ENCODE measurements around the gene SPSB1. TPM values are rescaled to one million over a fixed set of nuclear protein-coding genes. Genes with fewer than 3 reads are reported as not detected.
"Not testable (repeated sequence)": the region's sequence is repeated elsewhere in the genome, so short reads cannot be mapped to it uniquely, and the experiment has no call there.

SPSB1 gene
- total and polyA plus RNA-seq, 12 donors, result 1.4 to 14.0 (median 9.9) TPM

- H3K4me1 ChIP-seq (replicated peaks in 1 of 2), result peaks cover 14 to 22% of the 10 kb centered on the region in 2 donors
- no peak for DNase-seq
- no peaks in the 10 kb centered on the region for H3K36me3 ChIP-seq (replicated peaks in 1 of 2)
- intact Hi-C loops (cut with DNase I), result no loop called here
- no peak for TF ChIP-seq POLR2A (IDR thresholded peaks at IDR 0.05)
- TF ChIP-seq CTCF (IDR thresholded peaks at IDR 0.05), result no peak
- H3K27me3 ChIP-seq, result no peaks in the 10 kb centered on the region
- WGBS, 4 donors, result 86 to 94% (median 92%) methylated on average over 6 of the region's 6 CpGs
- H3K9me3 ChIP-seq (replicated peaks in 1 of 3), result no peaks in the 10 kb centered on the region
- H3K27ac ChIP-seq, result no peak overlapping the region
- H3K4me3 ChIP-seq, result no peak overlapping the region
Observed at GRCh38 chr1:9380711-9381110, 88.0 kb downstream of the SPSB1 start.

- peaks cover 15 to 16% of the 10 kb centered on the region in 2 donors for H3K4me1 ChIP-seq (replicated peaks in 1 of 2)
- no peak for DNase-seq
- no peak overlapping the region for H3K27ac ChIP-seq
- intact Hi-C loops (cut with DNase I), result no loop called here
- no peak for TF ChIP-seq POLR2A (IDR thresholded peaks at IDR 0.05)
- no peak for TF ChIP-seq CTCF (IDR thresholded peaks at IDR 0.05)
- H3K36me3 ChIP-seq (replicated peaks in 1 of 2), result no peaks in the 10 kb centered on the region
- no peaks in the 10 kb centered on the region for H3K9me3 ChIP-seq (replicated peaks in 1 of 3)
- H3K27me3 ChIP-seq, result no peaks in the 10 kb centered on the region
- 66 to 78% (median 74%) methylated on average over 12 to 20 of the region's 20 CpGs for WGBS, 4 donors
- H3K4me3 ChIP-seq, result no peak overlapping the region
Observed at GRCh38 chr1:9382643-9383491, 90.2 kb downstream of the SPSB1 start.

GRCh38 chr1:9384128-9384527 is 91.4 kb downstream of the SPSB1 start:
- Histone ChIP-seq H3K4me1 (replicated peaks in 1 of 2) (peaks cover 26 to 28% of the 10 kb centered on the region in 2 donors), H3K36me3 (replicated peaks in 1 of 2) (no peaks in the 10 kb centered on the region), H3K9me3 (replicated peaks in 1 of 3) (no peaks in the 10 kb centered on the region), H3K27me3 (no peaks in the 10 kb centered on the region), H3K4me3 (no peak overlapping the region), H3K27ac (peak overlapping the region in 4 of 5 donors; percentile 18 to 71 (median 58))
- DNase-seq, result no peak
- no peak for TF ChIP-seq CTCF (IDR thresholded peaks at IDR 0.05)
- TF ChIP-seq POLR2A (IDR thresholded peaks at IDR 0.05), result no peak
- WGBS, 4 donors, result 81 to 95% (median 87%) methylated on average over 2 to 7 of the region's 7 CpGs
- intact Hi-C loops (cut with DNase I), result no loop called here

GRCh38 chr1:9384751-9385245 is 92.1 kb downstream of the SPSB1 start:
- DNase-seq, result peak; percentile 60 to 93 (median 88)
- Histone ChIP-seq H3K4me1 (replicated peaks in 1 of 2) (peaks cover 27 to 28% of the 10 kb centered on the region in 2 donors), H3K4me3 (no peak overlapping the region), H3K36me3 (replicated peaks in 1 of 2) (no peaks in the 10 kb centered on the region), H3K9me3 (replicated peaks in 1 of 3) (no peaks in the 10 kb centered on the region), H3K27ac (peak overlapping the region in 4 of 5 donors; percentile 18 to 71 (median 58)), H3K27me3 (no peaks in the 10 kb centered on the region)
- WGBS, 4 donors, result 9 to 30% (median 24%) methylated on average over 16 to 18 of the region's 18 CpGs
- TF ChIP-seq CTCF (IDR thresholded peaks at IDR 0.05), result peak in 2 of 6 experiments; percentile 22 to 32
- peak in 1 of 2 donors; percentile 40 for TF ChIP-seq POLR2A (IDR thresholded peaks at IDR 0.05)
- intact Hi-C loops (cut with DNase I), result no loop called here

- not testable (repeated sequence) for DNase-seq, H3K4me3 ChIP-seq
Observed at GRCh38 chr1:9385392-9385791, 92.7 kb downstream of the SPSB1 start.

More at GRCh38 chr1:9385392-9385791, 92.7 kb downstream of the SPSB1 start:
- H3K27me3 ChIP-seq; H3K9me3 ChIP-seq (replicated peaks in 1 of 3); intact Hi-C loops (cut with DNase I); H3K36me3 ChIP-seq (replicated peaks in 1 of 2): not testable (repeated sequence)
- WGBS, 4 donors, result 77 to 90% (median 88%) methylated on average over 8 to 10 of the region's 10 CpGs
- H3K27ac ChIP-seq, result peak overlapping the region in 3 of 5 donors; percentile 57 to 71 (median 60)
- peaks cover 27 to 28% of the 10 kb centered on the region in 2 donors for H3K4me1 ChIP-seq (replicated peaks in 1 of 2)
